MCF 10A (cell line): Measurements from ENCODE around the gene PARD6G. TPM values are rescaled to one million over a fixed set of nuclear protein-coding genes. Genes with fewer than 3 reads are reported as not detected.
A peak's percentile ranks its signal among the peaks of the same experiment; 100 is the strongest.

Experiments used
- BruUV-seq: library from RNA; stranded (reverse); fragments of 400-500 nt; replicated peaks from 2 replicates; lab custom pipeline; 2021; lab: Mats Ljungman, UMichigan
- CTCF ChIA-PET: fragments of 300-600 bp; sonication (Branson Sonifier 250); formaldehyde crosslinking; extraction: SDS; loops from one replicate; lab custom pipeline; 2021; ENCODE audit warnings: antibody characterized with exemption, inconsistent platforms; lab: Yijun Ruan, JAX
- POLR2A ChIA-PET: fragments of 300-600, 350-650 bp; sonication (Branson Sonifier 250); formaldehyde crosslinking; extraction: SDS; loops from one replicate; lab custom pipeline; 2020; ENCODE audit warnings: antibody characterized with exemption, inconsistent platforms; lab: Yijun Ruan, JAX
- DNase-seq: peaks from one replicate; pipeline ENCODE4 v3.0.0-alpha.2; 2018; ENCODE audit not compliant: unreplicated experiment
- H3K27ac Mint-ChIP-seq: one replicate; pipeline ENCODE4 v1.8.0; 2022; ENCODE audit warnings: mild to moderate bottlenecking, low read depth, mixed read lengths; ENCODE audit not compliant: unreplicated experiment
- H3K27me3 Mint-ChIP-seq: one replicate; pipeline ENCODE4 v1.8.0; 2022; ENCODE audit warnings: mixed read lengths; ENCODE audit not compliant: insufficient read depth, unreplicated experiment
- H3K36me3 Mint-ChIP-seq: one replicate; pipeline ENCODE4 v1.8.0; 2022; ENCODE audit warnings: mild to moderate bottlenecking, moderate library complexity, mixed read lengths; ENCODE audit not compliant: insufficient read depth, unreplicated experiment
- H3K4me1 Mint-ChIP-seq: one replicate; pipeline ENCODE4 v1.8.0; 2022; ENCODE audit warnings: mixed read lengths; ENCODE audit not compliant: insufficient read depth, unreplicated experiment
- H3K4me3 Mint-ChIP-seq: one replicate; pipeline ENCODE4 v1.8.0; 2022; ENCODE audit warnings: mild to moderate bottlenecking, moderate library complexity, mixed read lengths; ENCODE audit not compliant: unreplicated experiment
- H3K9me3 Mint-ChIP-seq: one replicate; pipeline ENCODE4 v1.8.0; 2022; ENCODE audit warnings: mixed read lengths; ENCODE audit not compliant: unreplicated experiment
- intact Hi-C: fragments of 100-400 bp; cut with micrococcal nuclease; formaldehyde crosslinking; loops from 2 replicates; pipeline ENCODE4 v1.14.1; 2022
- total RNA-seq: library from RNA; stranded (reverse); gene quantifications from 2 replicates; pipeline ENCODE4 v1.2.3, GENCODE V29; 2022
- TF ChIP-seq, protein P1 (sequence below): fragments of 200-600 bp; IDR thresholded peaks from one replicate; pipeline ENCODE4 v1.8.0; 2022; ENCODE audit warnings: antibody characterized with exemption, mild to moderate bottlenecking; ENCODE audit not compliant: unreplicated experiment

The PARD6G gene
- total RNA-seq, 1 experiment from 2014 or later = 8.1 TPM

GRCh38 chr18:80171054-80171872, 76.1 kb downstream of the PARD6G start:
- ChIA-PET CTCF (interaction anchor here (0.6 to 3.9 kb wide), 23 partner anchors 9 to 90 kb away, joined by 3 to 48 read pairs (median 5); partner anchors contain the start of gene PARD6G), POLR2A (interaction anchor here (0.6 to 1.2 kb wide), 3 partner anchors 9 to 174 kb away, joined by 3 to 4 read pairs (median 3); no protein-coding TSS in a partner anchor)
- H3K4me3 Mint-ChIP-seq = peak overlapping the region; percentile 5
- peak overlapping the region; percentile 23 for H3K27ac Mint-ChIP-seq
- TF ChIP-seq, protein P1, sequence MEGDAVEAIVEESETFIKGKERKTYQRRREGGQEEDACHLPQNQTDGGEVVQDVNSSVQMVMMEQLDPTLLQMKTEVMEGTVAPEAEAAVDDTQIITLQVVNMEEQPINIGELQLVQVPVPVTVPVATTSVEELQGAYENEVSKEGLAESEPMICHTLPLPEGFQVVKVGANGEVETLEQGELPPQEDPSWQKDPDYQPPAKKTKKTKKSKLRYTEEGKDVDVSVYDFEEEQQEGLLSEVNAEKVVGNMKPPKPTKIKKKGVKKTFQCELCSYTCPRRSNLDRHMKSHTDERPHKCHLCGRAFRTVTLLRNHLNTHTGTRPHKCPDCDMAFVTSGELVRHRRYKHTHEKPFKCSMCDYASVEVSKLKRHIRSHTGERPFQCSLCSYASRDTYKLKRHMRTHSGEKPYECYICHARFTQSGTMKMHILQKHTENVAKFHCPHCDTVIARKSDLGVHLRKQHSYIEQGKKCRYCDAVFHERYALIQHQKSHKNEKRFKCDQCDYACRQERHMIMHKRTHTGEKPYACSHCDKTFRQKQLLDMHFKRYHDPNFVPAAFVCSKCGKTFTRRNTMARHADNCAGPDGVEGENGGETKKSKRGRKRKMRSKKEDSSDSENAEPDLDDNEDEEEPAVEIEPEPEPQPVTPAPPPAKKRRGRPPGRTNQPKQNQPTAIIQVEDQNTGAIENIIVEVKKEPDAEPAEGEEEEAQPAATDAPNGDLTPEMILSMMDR = peak; percentile 95
- no peaks in the 10 kb centered on the region for H3K27me3 Mint-ChIP-seq
- peaks cover 21% of the 10 kb centered on the region for H3K4me1 Mint-ChIP-seq
- H3K36me3 Mint-ChIP-seq = peaks cover 19% of the 10 kb centered on the region
- intact Hi-C loops = loop anchor here (1.0 kb wide), 1 partner anchor 86 kb away; no protein-coding TSS in a partner anchor
- BruUV-seq = no TSS peak
- peak; percentile 54 for DNase-seq
- H3K9me3 Mint-ChIP-seq = no peaks in the 10 kb centered on the region

DNA sequence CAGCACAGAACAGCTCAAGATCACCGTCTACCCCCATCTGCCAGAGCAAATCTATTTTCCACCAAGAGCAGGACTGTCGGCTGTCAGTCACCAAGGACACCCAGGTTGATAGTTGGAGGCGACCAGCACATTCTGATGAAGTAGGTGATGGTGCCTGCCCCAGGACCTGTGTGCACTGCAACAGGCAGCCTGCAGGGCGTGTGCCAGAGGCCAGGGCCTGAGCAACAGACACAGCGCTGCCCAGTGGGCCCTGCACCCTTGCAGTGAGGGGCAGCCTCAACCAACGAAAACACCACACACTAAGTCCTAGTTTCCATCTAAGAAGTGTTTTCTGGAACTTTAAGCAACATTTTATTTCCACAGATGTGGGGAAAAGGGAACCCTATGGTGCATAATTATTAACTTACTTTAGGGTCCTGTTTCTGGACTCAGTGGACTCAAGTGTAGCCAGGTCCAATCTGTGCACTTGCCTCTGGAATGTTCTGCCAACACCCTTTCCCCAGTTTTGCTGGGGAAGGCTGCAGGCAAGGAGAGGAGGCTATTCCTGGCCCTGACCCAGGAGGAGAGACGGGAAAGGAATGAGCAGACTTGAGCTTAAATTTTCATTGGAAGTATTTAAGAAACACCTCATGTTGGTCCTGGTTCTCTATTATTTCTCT, 76.8 kb downstream of the PARD6G start:
- Mint-ChIP-seq H3K27ac (no peak overlapping the region), H3K9me3 (no peaks in the 10 kb centered on the region), H3K4me3 (no peak overlapping the region), H3K4me1 (peaks cover 20% of the 10 kb centered on the region), H3K27me3 (no peaks in the 10 kb centered on the region), H3K36me3 (peaks cover 13% of the 10 kb centered on the region)
- intact Hi-C loops = loop anchor here (1.0 kb wide), 1 partner anchor 87 kb away; no protein-coding TSS in a partner anchor
- no peak for DNase-seq
- TF ChIP-seq, protein P1 = no peak
- ChIA-PET POLR2A (interaction anchor here (0.9 to 1.5 kb wide), 3 partner anchors 9 to 79 kb away, joined by 3 to 4 read pairs (median 4); no protein-coding TSS in a partner anchor), CTCF (interaction anchor here (0.6 to 3.9 kb wide), 22 partner anchors 8 to 285 kb away, joined by 3 to 48 read pairs (median 5); partner anchors contain the start of gene PARD6G)
- no TSS peak for BruUV-seq

DNA sequence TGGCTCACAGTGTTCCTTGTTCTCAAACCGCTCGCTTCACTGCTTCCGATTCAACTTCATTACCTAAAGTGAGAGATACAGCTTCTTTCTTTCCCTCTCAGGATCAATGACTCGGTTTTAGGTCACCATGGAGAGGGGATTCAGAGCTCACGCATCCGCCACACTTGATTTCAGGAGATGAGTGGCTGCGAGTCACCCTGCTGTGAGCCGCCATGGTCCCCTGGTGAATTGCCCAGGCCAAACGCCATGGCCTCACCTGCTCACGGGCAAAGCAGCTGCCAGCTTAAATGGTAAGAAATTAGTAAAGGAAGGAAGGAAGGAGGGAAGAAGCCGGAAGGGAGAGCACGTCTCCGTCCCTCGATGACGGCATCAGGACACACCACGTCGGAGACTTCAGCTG, 77.7 kb downstream of the PARD6G start:
- Mint-ChIP-seq H3K27ac (no peak overlapping the region), H3K27me3 (no peaks in the 10 kb centered on the region), H3K36me3 (peaks cover 12% of the 10 kb centered on the region), H3K4me1 (peaks cover 14% of the 10 kb centered on the region), H3K9me3 (no peaks in the 10 kb centered on the region), H3K4me3 (no peak overlapping the region)
- ChIA-PET POLR2A (interaction anchor here (1.2 to 1.5 kb wide), 2 partner anchors 64 to 80 kb away, joined by 3 to 4 read pairs; no protein-coding TSS in a partner anchor), CTCF (interaction anchor here (0.6 to 3.9 kb wide), 13 partner anchors 11 to 392 kb away, joined by 3 to 48 read pairs (median 5); no protein-coding TSS in a partner anchor)
- DNase-seq = no peak
- TF ChIP-seq, protein P1 = no peak
- intact Hi-C loops = no loop called here
- BruUV-seq = no TSS peak
